Sigmoid colon (tissue), 7 donors: ENCODE data around the gene ACACA. TPM values are rescaled to one million over a fixed set of nuclear protein-coding genes. Genes with fewer than 3 reads are reported as not detected.

Experiments
- DNase-seq: peaks from one replicate; pipeline ENCODE4 v3.0.0-alpha.2; 2019
- H3K27ac ChIP-seq, 4 donors: fragments of 200-600 bp; sonication (generic); one replicate each; pipeline ENCODE4 v1.5.1; 2016 to 2019; ENCODE audit warnings: mild to moderate bottlenecking in 1 of 4
- H3K27me3 ChIP-seq, 3 donors: fragments of 200-600 bp; sonication (generic); one replicate each; pipeline ENCODE4 v1.5.1; 2019; ENCODE audit warnings: mild to moderate bottlenecking in 1 of 3
- H3K36me3 ChIP-seq, 4 donors: fragments of 200-600 bp; sonication (generic); one replicate each; pipeline ENCODE4 v1.5.1; 2016 to 2019
- H3K4me1 ChIP-seq, 4 donors: fragments of 200-600 bp; sonication (generic); one replicate each; pipeline ENCODE4 v1.5.1; 2017 to 2019
- H3K4me3 ChIP-seq, 4 donors: fragments of 200-600 bp; sonication (generic); one replicate each; pipeline ENCODE4 v1.5.1; 2017 to 2019; ENCODE audit warnings: mild to moderate bottlenecking in 2 of 4, moderate library complexity in 1 of 4
- H3K9me3 ChIP-seq, 4 donors: fragments of 200-600 bp in 3 of 4; sonication (generic) in 3 of 4; one replicate each; pipeline versions ENCODE4 v1.5.1 to v1.6.1; 2013 to 2019
- EP300 ChIP-seq, 4 donors: sonication (generic); formaldehyde crosslinking; IDR thresholded peaks; one replicate each; pipeline ENCODE4 v1.6.1; 2017; ENCODE audit warnings: antibody characterized with exemption in 4 of 4
- POLR2A ChIP-seq, 2 donors: fragments of 450-650 bp; IDR thresholded peaks; one replicate each; pipeline ENCODE4 v1.6.1; 2016; ENCODE audit warnings: antibody characterized with exemption in 2 of 2, mild to moderate bottlenecking in 2 of 2, moderate library complexity in 2 of 2
- POLR2AphosphoS5 ChIP-seq, 4 donors: sonication (generic); formaldehyde crosslinking; IDR thresholded peaks; one replicate each; pipeline ENCODE4 v1.6.1; 2017; ENCODE audit warnings: antibody characterized with exemption in 4 of 4
- WGBS, 2 donors: extraction: QIAGEN DNeasy Blood & Tissue Kit; methylation state at CpG; one replicate each; pipeline ENCODE4 v1.1.7; 2013; 5-methylcytosine and 5-hydroxymethylcytosine counted together
- intact Hi-C: fragments of 100-400 bp; cut with DNase I; formaldehyde crosslinking; loops from one replicate; pipeline ENCODE4 v1.15.1; 2023
- polyA plus RNA-seq, 3 donors: library from polyadenylated mRNA; stranded (reverse); fragments of 200-250 nt; gene quantifications; one replicate each; pipeline ENCODE4 v1.2.3, GENCODE V29; 2013
- total RNA-seq, 4 donors: library from RNA; depleted of rRNA; stranded (reverse); fragments of >200 nt; gene quantifications; one replicate each; pipeline ENCODE4 v1.1.0, GENCODE V29; 2016
- TF ChIP-seq, protein P1 (sequence below), 4 experiments: fragments of 450-650 bp in 3 of 4; fragments of 200-600 bp in 1 of 4; IDR thresholded peaks; one replicate each; pipeline ENCODE4 v1.5.1; 2016 to 2019; ENCODE audit warnings: antibody characterized with exemption in 4 of 4, mild to moderate bottlenecking in 3 of 4, moderate library complexity in 2 of 4
- donor health status: healthy with polysubstance abuse.
- donor health status: Bipolar disorder and iron deficiency.
- donor health status: healthy.

The ACACA gene
- total and polyA plus RNA-seq, 7 donors, result 10.8 to 38.9 (median 27.6) TPM

DNA sequence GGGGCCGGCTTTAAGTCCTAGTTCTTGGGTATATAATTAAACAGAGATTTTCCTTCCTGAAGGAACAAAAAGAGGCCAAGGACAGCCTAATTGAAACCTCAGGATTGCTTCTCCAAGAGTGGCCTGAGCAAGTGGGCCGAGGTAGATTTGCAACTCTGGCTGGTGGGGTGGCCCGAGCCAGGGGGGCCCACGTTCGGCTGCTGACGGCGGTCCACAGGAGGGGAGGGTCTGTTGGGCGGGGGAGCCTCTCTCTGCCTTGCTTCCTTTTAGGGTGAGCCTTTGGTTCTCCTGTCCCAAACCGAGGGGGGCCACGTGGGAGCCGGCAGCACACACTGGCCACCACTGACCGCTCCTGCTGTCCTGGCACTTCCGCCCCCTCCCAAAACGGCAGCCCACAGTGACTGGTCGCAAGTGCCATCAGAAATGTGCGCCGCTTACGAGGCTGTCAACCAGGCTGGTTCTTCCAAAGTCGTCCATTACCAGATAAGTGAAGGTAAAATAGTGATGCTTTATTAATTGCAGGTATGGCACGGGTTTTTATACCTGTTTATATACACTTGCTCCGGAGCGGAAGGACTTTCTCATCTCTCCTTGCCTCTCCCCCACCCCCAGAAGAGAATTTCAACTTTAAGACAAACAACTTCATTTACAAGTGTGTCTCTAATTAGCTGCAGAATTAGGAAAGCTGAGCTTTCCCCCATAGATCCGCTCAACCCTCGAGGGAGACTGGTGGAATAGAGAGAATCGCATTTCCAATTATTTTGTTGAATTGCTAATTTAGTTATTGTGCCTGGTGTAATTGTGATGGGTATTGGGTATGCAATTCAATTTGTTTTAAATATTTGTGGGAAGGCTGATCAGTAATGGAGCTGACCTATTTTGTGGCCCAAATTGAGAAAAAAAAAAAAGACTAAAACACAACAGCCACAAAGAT lies 340.0 kb downstream of the ACACA start:
- intact Hi-C loops, result no loop called here
- no peak for DNase-seq
- no peaks in the 10 kb centered on the region for H3K4me1 ChIP-seq

DNA sequence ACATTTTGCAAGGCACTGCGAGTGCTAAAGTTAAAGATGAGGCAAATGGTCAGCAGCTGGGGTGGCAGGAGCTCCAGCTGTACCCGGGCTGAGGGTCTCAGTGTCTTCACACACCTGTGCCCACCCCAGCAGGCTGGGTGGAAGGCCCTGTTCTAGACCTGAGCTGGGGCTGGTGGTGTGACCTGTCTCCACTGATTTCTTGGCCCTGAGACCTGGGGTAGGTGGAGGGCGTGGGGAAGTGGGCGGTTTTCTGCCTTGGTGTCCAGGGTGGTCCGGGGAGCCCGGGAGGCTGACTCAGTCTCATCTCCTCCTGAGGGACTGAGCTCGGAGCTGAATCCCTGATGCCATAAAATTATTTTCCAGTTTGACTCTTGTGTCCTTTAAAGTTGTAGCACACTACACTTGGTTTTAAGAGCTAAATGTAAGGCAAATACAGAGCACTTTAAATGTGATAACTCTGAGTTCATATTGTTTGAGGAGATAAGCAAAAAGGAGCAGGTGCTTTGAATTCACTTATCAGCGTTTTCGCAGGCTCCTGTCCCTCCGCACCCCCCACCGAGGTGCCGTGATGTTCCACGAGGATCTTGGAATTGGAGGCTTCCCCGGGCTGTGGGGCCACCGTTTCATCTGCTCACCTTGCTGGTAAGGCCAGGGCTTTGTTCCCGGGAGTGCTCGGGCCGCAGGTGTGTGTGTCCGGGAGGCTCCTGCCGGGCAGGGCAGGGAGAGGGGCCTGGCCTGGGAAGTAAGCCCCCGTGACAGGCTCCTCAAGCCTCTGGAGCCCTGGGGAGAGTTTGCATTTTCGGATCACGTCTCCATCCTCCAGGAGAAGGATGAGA lies 340.9 kb downstream of the ACACA start:
- Histone ChIP-seq H3K36me3 (no peaks in the 10 kb centered on the region), H3K9me3 (no peaks in the 10 kb centered on the region), H3K27me3 (peaks cover 2 to 58% (median 11%) of the 10 kb centered on the region in 3 donors), H3K4me3 (no peak overlapping the region), H3K4me1 (no peaks in the 10 kb centered on the region), H3K27ac (no peak overlapping the region)
- 30 to 53% methylated on average over 23 of the region's 23 CpGs for WGBS, 2 donors
- no peak for TF ChIP-seq POLR2A (IDR thresholded peaks at IDR 0.05)
- TF ChIP-seq, protein P1, sequence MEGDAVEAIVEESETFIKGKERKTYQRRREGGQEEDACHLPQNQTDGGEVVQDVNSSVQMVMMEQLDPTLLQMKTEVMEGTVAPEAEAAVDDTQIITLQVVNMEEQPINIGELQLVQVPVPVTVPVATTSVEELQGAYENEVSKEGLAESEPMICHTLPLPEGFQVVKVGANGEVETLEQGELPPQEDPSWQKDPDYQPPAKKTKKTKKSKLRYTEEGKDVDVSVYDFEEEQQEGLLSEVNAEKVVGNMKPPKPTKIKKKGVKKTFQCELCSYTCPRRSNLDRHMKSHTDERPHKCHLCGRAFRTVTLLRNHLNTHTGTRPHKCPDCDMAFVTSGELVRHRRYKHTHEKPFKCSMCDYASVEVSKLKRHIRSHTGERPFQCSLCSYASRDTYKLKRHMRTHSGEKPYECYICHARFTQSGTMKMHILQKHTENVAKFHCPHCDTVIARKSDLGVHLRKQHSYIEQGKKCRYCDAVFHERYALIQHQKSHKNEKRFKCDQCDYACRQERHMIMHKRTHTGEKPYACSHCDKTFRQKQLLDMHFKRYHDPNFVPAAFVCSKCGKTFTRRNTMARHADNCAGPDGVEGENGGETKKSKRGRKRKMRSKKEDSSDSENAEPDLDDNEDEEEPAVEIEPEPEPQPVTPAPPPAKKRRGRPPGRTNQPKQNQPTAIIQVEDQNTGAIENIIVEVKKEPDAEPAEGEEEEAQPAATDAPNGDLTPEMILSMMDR (IDR thresholded peaks at IDR 0.05), result no peak
- no peak for TF ChIP-seq EP300 (IDR thresholded peaks at IDR 0.05)
- no peak for TF ChIP-seq POLR2AphosphoS5 (IDR thresholded peaks at IDR 0.05)
- DNase-seq, result no peak
- intact Hi-C loops, result no loop called here

More for the DNA sequence above, 340.0 kb downstream of the ACACA start:
- Histone ChIP-seq H3K9me3 (no peaks in the 10 kb centered on the region), H3K27ac (no peak overlapping the region), H3K36me3 (no peaks in the 10 kb centered on the region), H3K27me3 (peaks cover 2 to 58% (median 11%) of the 10 kb centered on the region in 3 donors), H3K4me3 (no peak overlapping the region)
- WGBS, 2 donors, result 65 to 78% methylated on average over 25 of the region's 25 CpGs
- no peak for TF ChIP-seq EP300 (IDR thresholded peaks at IDR 0.05)
- TF ChIP-seq POLR2A (IDR thresholded peaks at IDR 0.05), result no peak
- TF ChIP-seq, protein P1 (IDR thresholded peaks at IDR 0.05), result no peak
- TF ChIP-seq POLR2AphosphoS5 (IDR thresholded peaks at IDR 0.05), result no peak

DNA sequence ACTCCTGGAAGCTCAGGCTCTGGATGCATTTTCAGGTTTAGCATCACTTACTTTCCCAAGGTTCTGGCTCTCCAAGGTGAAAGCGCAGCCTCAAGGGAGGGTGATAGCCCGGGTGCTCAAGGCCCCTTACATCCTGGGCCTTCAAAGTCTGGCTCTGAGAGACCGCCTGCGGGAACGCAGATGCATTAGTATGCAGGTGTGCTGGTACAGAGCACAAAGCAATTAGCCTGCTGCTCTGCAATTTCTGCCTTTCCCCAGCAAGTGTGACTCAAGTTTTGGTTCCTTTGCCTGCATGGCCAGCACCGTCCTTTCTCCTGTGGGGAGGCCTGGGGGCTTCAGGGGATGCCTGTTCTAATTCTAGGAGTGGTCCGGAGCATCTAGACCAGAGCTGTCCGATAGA lies 341.7 kb downstream of the ACACA start:
- intact Hi-C loops, result no loop called here
- no peak for DNase-seq
- Histone ChIP-seq H3K4me3 (no peak overlapping the region), H3K36me3 (no peaks in the 10 kb centered on the region), H3K27ac (no peak overlapping the region), H3K9me3 (no peaks in the 10 kb centered on the region), H3K4me1 (no peaks in the 10 kb centered on the region), H3K27me3 (peaks cover 2 to 58% (median 11%) of the 10 kb centered on the region in 3 donors)
- TF ChIP-seq EP300 (IDR thresholded peaks at IDR 0.05), result no peak
- TF ChIP-seq, protein P1 (IDR thresholded peaks at IDR 0.05), result no peak
- no peak for TF ChIP-seq POLR2AphosphoS5 (IDR thresholded peaks at IDR 0.05)
- TF ChIP-seq POLR2A (IDR thresholded peaks at IDR 0.05), result no peak
- 90 to 95% methylated on average over 8 of the region's 8 CpGs for WGBS, 2 donors

DNA sequence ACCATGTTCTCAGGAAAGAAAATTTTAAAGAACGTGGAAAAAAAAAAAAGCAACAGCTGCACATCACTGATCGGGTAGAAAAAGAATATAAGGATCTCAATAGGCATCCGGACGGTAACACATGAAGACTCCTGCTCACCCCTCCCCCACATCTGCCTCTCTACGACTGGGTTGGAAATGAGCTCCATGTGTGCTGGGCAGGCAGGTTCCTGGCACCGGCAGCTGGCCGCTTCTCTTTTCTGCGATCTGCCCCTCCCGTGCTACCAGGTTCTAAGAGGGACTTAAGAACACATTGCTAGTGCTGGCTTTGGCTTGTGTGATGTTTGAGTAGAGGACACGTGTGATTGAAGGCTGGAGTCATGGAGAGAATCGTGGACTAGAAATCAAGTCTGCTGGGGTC lies 342.4 kb downstream of the ACACA start:
- no peak for DNase-seq
- intact Hi-C loops, result no loop called here
- Histone ChIP-seq H3K4me3 (no peak overlapping the region), H3K36me3 (no peaks in the 10 kb centered on the region), H3K4me1 (no peaks in the 10 kb centered on the region), H3K27me3 (peaks cover 2 to 58% (median 11%) of the 10 kb centered on the region in 3 donors), H3K27ac (no peak overlapping the region), H3K9me3 (no peaks in the 10 kb centered on the region)
- no peak for TF ChIP-seq POLR2AphosphoS5 (IDR thresholded peaks at IDR 0.05)
- TF ChIP-seq EP300 (IDR thresholded peaks at IDR 0.05), result no peak
- TF ChIP-seq, protein P1 (IDR thresholded peaks at IDR 0.05), result no peak
- no peak for TF ChIP-seq POLR2A (IDR thresholded peaks at IDR 0.05)
- WGBS, 2 donors, result 78 to 87% methylated on average over 11 of the region's 11 CpGs
